ENCODE results near the gene EGFR.
A peak's percentile ranks its signal among the peaks of the same experiment; 100 is the strongest.

Gene EGFR

DNA sequence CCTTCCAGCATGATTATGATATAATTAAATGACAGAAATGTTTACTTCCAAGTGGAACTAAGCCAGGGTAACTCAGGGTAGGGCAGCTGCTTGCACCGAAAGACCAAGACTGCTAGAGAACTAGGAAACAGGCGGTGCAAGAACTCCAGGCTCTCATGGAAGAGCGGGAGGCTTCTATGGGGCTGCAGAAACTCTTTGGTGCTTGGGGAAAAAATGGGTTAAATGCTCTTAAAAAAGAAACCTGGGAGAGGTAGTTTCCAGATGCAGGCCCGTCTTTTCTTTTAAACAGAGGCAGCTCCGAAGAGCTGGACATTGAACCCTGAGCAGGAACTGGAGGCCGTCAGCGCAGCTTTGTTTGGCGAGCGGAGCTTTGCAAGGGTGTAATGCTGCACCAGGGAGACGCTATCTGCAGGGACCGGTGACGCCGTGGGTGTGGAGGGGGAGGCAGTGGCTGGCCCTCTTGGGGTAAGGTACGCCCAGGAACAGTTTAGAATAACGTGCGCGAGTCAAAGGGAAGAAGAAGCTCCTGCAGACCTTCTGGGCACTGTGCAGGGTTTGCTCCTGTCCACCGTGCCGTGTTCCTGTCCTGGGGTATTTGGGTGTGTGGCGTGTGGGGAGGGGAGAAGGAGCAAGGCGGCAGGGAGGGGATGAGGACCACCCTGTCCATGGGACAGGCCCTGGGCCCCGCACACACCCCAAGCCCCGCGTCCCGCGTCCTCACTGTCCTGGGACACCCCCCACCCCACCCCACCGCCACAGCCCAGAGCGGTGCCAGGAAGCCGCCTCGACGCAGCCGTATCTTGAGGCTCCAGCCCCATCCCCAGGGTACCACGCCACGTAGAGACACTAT is 59.0 kb downstream of the EGFR start:
- no peaks in the 10 kb centered on the region for H3K9me3 ChIP-seq (ENCODE audit: control insufficient read depth in 1 of 2, low read length in 2 of 2)
- no peaks in the 10 kb centered on the region for H3K36me3 ChIP-seq (ENCODE audit: control insufficient read depth in 1 of 2, insufficient read depth in 2 of 2, low read length in 2 of 2)
- H3K4me3 ChIP-seq (ENCODE audit: low read depth in 1 of 2, low read length in 2 of 2): no peak overlapping the region
- peak overlapping the region; percentile 76 for H3K27ac ChIP-seq (ENCODE audit: low read length)
- peaks cover 37 to 75% of the 10 kb centered on the region in 2 donors for H3K4me1 ChIP-seq (ENCODE audit: control insufficient read depth in 1 of 2, insufficient read depth in 2 of 2, low read length in 2 of 2)
- no peaks in the 10 kb centered on the region for H3K27me3 ChIP-seq (ENCODE audit: low read depth, low read length)

GRCh38 chr7:55078465-55079372 is 59.9 kb downstream of the EGFR start:
- Histone ChIP-seq H3K27me3 (ENCODE audit: low read depth, low read length) (no peaks in the 10 kb centered on the region), H3K4me3 (ENCODE audit: low read depth in 1 of 2, low read length in 2 of 2) (no peak overlapping the region), H3K4me1 (ENCODE audit: control insufficient read depth in 1 of 2, insufficient read depth in 2 of 2, low read length in 2 of 2) (peaks cover 37 to 68% of the 10 kb centered on the region in 2 donors), H3K27ac (ENCODE audit: low read length) (peak overlapping the region; percentile 58), H3K9me3 (ENCODE audit: control insufficient read depth in 1 of 2, low read length in 2 of 2) (no peaks in the 10 kb centered on the region), H3K36me3 (ENCODE audit: control insufficient read depth in 1 of 2, insufficient read depth in 2 of 2, low read length in 2 of 2) (no peaks in the 10 kb centered on the region)

GRCh38 chr7:55080000-55080623 is 61.3 kb downstream of the EGFR start:
- H3K4me1 ChIP-seq (ENCODE audit: control insufficient read depth in 1 of 2, insufficient read depth in 2 of 2, low read length in 2 of 2): peaks cover 30 to 67% of the 10 kb centered on the region in 2 donors

GRCh38 chr7:55081068-55081467 is 62.3 kb downstream of the EGFR start:
- H3K36me3 ChIP-seq (ENCODE audit: control insufficient read depth in 1 of 2, insufficient read depth in 2 of 2, low read length in 2 of 2): no peaks in the 10 kb centered on the region
- H3K4me3 ChIP-seq (ENCODE audit: low read depth in 1 of 2, low read length in 2 of 2): no peak overlapping the region
- H3K4me1 ChIP-seq (ENCODE audit: control insufficient read depth in 1 of 2, insufficient read depth in 2 of 2, low read length in 2 of 2): peaks cover 21 to 67% of the 10 kb centered on the region in 2 donors
- peak overlapping the region; percentile 76 for H3K27ac ChIP-seq (ENCODE audit: low read length)
- no peaks in the 10 kb centered on the region for H3K27me3 ChIP-seq (ENCODE audit: low read depth, low read length)
- H3K9me3 ChIP-seq (ENCODE audit: control insufficient read depth in 1 of 2, low read length in 2 of 2): no peaks in the 10 kb centered on the region

More at GRCh38 chr7:55080000-55080623, 61.3 kb downstream of the EGFR start:
- Histone ChIP-seq H3K27ac (ENCODE audit: low read length) (no peak overlapping the region), H3K9me3 (ENCODE audit: control insufficient read depth in 1 of 2, low read length in 2 of 2) (no peaks in the 10 kb centered on the region), H3K36me3 (ENCODE audit: control insufficient read depth in 1 of 2, insufficient read depth in 2 of 2, low read length in 2 of 2) (no peaks in the 10 kb centered on the region), H3K4me3 (ENCODE audit: low read depth in 1 of 2, low read length in 2 of 2) (no peak overlapping the region), H3K27me3 (ENCODE audit: low read depth, low read length) (no peaks in the 10 kb centered on the region)

GRCh38 chr7:55081472-55082227 is 62.8 kb downstream of the EGFR start:
- H3K4me1 ChIP-seq (ENCODE audit: control insufficient read depth in 1 of 2, insufficient read depth in 2 of 2, low read length in 2 of 2): peaks cover 15 to 71% of the 10 kb centered on the region in 2 donors

DNA sequence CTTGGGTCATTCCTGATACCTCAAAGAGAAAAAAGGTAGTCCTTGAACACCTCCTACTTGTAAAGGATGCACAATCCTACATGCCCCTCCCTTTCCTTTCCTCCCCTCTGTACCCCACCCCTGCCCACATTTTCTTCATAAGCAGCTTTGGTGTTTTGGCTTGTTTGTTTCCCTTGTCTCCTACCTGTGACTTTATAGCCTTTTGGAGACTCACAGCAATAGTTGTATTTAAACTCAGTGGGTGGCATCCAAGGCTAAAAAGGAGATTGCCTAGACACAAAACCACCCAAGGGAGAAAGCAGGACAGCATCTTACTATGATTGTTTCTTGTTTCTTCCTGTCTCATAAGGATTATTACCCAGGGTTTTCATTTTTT is 63.4 kb downstream of the EGFR start:
- Histone ChIP-seq H3K4me1 (ENCODE audit: control insufficient read depth in 1 of 2, insufficient read depth in 2 of 2, low read length in 2 of 2) (peaks cover 11 to 77% of the 10 kb centered on the region in 2 donors), H3K4me3 (ENCODE audit: low read depth in 1 of 2, low read length in 2 of 2) (no peak overlapping the region), H3K27ac (ENCODE audit: low read length) (peak overlapping the region; percentile 76)

More at GRCh38 chr7:55081472-55082227, 62.8 kb downstream of the EGFR start:
- Histone ChIP-seq H3K9me3 (ENCODE audit: control insufficient read depth in 1 of 2, low read length in 2 of 2) (no peaks in the 10 kb centered on the region), H3K36me3 (ENCODE audit: control insufficient read depth in 1 of 2, insufficient read depth in 2 of 2, low read length in 2 of 2) (no peaks in the 10 kb centered on the region), H3K27me3 (ENCODE audit: low read depth, low read length) (no peaks in the 10 kb centered on the region), H3K4me3 (ENCODE audit: low read depth in 1 of 2, low read length in 2 of 2) (no peak overlapping the region), H3K27ac (ENCODE audit: low read length) (peak overlapping the region; percentile 76)

DNA sequence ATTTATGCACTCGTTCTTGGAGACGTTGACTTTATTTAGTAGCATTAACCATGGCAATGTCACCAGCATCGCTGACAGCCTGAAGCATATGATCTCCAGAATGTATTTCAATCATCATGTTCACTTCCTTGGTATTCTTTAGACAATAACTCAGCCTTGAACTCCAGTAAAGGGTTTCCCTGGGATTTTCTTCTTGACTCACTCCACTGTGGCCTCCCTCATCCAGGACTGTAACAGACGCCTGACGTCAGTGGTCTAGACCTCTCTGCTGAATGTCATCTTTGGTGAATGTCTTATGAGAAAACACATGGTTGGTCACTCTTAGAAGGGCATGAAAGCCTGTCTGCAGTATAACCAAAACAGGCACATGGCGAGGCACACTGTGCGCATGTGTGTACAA is 64.4 kb downstream of the EGFR start:
- Histone ChIP-seq H3K9me3 (ENCODE audit: control insufficient read depth in 1 of 2, low read length in 2 of 2) (no peaks in the 10 kb centered on the region), H3K27ac (ENCODE audit: low read length) (no peak overlapping the region), H3K27me3 (ENCODE audit: low read depth, low read length) (no peaks in the 10 kb centered on the region), H3K4me1 (ENCODE audit: control insufficient read depth in 1 of 2, insufficient read depth in 2 of 2, low read length in 2 of 2) (peaks cover 6 to 78% of the 10 kb centered on the region in 2 donors), H3K36me3 (ENCODE audit: control insufficient read depth in 1 of 2, insufficient read depth in 2 of 2, low read length in 2 of 2) (no peaks in the 10 kb centered on the region), H3K4me3 (ENCODE audit: low read depth in 1 of 2, low read length in 2 of 2) (no peak overlapping the region)

More for the DNA sequence above, 63.4 kb downstream of the EGFR start:
- H3K9me3 ChIP-seq (ENCODE audit: control insufficient read depth in 1 of 2, low read length in 2 of 2): no peaks in the 10 kb centered on the region
- H3K27me3 ChIP-seq (ENCODE audit: low read depth, low read length): no peaks in the 10 kb centered on the region
- H3K36me3 ChIP-seq (ENCODE audit: control insufficient read depth in 1 of 2, insufficient read depth in 2 of 2, low read length in 2 of 2): no peaks in the 10 kb centered on the region

DNA sequence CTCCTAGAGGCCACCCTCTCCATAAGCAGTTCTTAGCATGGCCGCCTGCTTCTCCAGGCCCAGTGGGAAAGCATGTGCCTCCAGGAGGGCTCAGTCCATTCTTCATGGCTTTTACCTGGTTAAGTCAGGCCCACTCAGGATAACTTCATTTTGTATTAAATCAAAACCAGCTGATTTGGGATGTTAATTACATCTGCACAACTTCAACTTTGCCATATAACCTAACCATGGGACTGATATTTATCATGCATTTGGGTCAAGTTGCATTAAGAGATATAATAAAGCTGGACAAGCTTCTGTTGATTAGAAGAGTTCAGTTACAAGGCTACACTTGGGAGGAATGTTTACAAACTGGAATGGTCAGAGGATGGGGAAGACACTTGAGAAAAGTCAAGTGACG is 65.5 kb downstream of the EGFR start:
- Histone ChIP-seq H3K4me1 (ENCODE audit: control insufficient read depth in 1 of 2, insufficient read depth in 2 of 2, low read length in 2 of 2) (peaks cover 6 to 69% of the 10 kb centered on the region in 2 donors), H3K4me3 (ENCODE audit: low read depth in 1 of 2, low read length in 2 of 2) (no peak overlapping the region), H3K27ac (ENCODE audit: low read length) (no peak overlapping the region), H3K27me3 (ENCODE audit: low read depth, low read length) (no peaks in the 10 kb centered on the region), H3K9me3 (ENCODE audit: control insufficient read depth in 1 of 2, low read length in 2 of 2) (no peaks in the 10 kb centered on the region), H3K36me3 (ENCODE audit: control insufficient read depth in 1 of 2, insufficient read depth in 2 of 2, low read length in 2 of 2) (no peaks in the 10 kb centered on the region)

- Histone ChIP-seq H3K4me3 (ENCODE audit: low read depth in 1 of 2, low read length in 2 of 2) (peak overlapping the region in 1 of 2 donors; percentile 37), H3K9me3 (ENCODE audit: control insufficient read depth in 1 of 2, low read length in 2 of 2) (no peaks in the 10 kb centered on the region), H3K27ac (ENCODE audit: low read length) (peak overlapping the region; percentile 52), H3K4me1 (ENCODE audit: control insufficient read depth in 1 of 2, insufficient read depth in 2 of 2, low read length in 2 of 2) (peaks cover 6 to 59% of the 10 kb centered on the region in 2 donors), H3K27me3 (ENCODE audit: low read depth, low read length) (no peaks in the 10 kb centered on the region), H3K36me3 (ENCODE audit: control insufficient read depth in 1 of 2, insufficient read depth in 2 of 2, low read length in 2 of 2) (no peaks in the 10 kb centered on the region)
Measured at GRCh38 chr7:55085511-55086412, 66.9 kb downstream of the EGFR start.
